ENCODE results near the gene CUTA.
A peak's percentile ranks its signal among the peaks of the same experiment; 100 is the strongest.
"Not testable (repeated sequence)": the region's sequence is repeated elsewhere in the genome, so short reads cannot be mapped to it uniquely, and the experiment has no call there.

The CUTA gene

GRCh38 chr6:33410711-33411631 is 6.9 kb downstream of the CUTA start, which contains the start of gene PHF1:
Gene PHF1 (plus strand): TSS chr6:33411014. CDS start chr6:33412264, 1,250 bp downstream.
- Histone ChIP-seq H3K4me1 (ENCODE audit: control insufficient read depth, insufficient read depth, low read length) (peaks cover 4% of the 10 kb centered on the region; the same call in 1 of the 2 replicates), H3K27me3 (ENCODE audit: control insufficient read depth, insufficient read depth, low read length) (no peaks in the 10 kb centered on the region), H3K9ac (ENCODE audit: low read depth, low read length) (peak within 1 kb of the TSS; percentile 58), H3K9me3 (ENCODE audit: control insufficient read depth, insufficient read depth, low read length) (no peaks in the 10 kb centered on the region), H3K27ac (ENCODE audit: low read depth, low read length) (peak within 1 kb of the TSS; percentile 95), H3K36me3 (ENCODE audit: control insufficient read depth, insufficient read depth, low read length) (peaks cover 62% of the 10 kb centered on the region), H3K4me3 (ENCODE audit: low read depth, low read length) (peak within 1 kb of the TSS; percentile 83)

- peaks cover 62% of the 10 kb centered on the region for H3K36me3 ChIP-seq (ENCODE audit: control insufficient read depth, insufficient read depth, low read length)
- H3K4me3 ChIP-seq (ENCODE audit: low read depth, low read length), result peak overlapping the region; percentile 83
- H3K9ac ChIP-seq (ENCODE audit: low read depth, low read length), result peak overlapping the region; percentile 29
- peaks cover 4% of the 10 kb centered on the region; the same call in 1 of the 2 replicates for H3K4me1 ChIP-seq (ENCODE audit: control insufficient read depth, insufficient read depth, low read length)
- H3K27ac ChIP-seq (ENCODE audit: low read depth, low read length), result peak overlapping the region; percentile 95
- H3K9me3 ChIP-seq (ENCODE audit: control insufficient read depth, insufficient read depth, low read length), result no peaks in the 10 kb centered on the region
- no peaks in the 10 kb centered on the region for H3K27me3 ChIP-seq (ENCODE audit: control insufficient read depth, insufficient read depth, low read length)
Measured at GRCh38 chr6:33410050-33410710, 7.7 kb downstream of the CUTA start.

GRCh38 chr6:33407132-33407718 is 10.7 kb downstream of the CUTA start:
- Histone ChIP-seq H3K4me3 (ENCODE audit: low read depth, low read length) (no peak overlapping the region), H3K27ac (ENCODE audit: low read depth, low read length) (no peak overlapping the region), H3K27me3 (ENCODE audit: control insufficient read depth, insufficient read depth, low read length) (no peaks in the 10 kb centered on the region), H3K9ac (ENCODE audit: low read depth, low read length) (no peak overlapping the region), H3K36me3 (ENCODE audit: control insufficient read depth, insufficient read depth, low read length) (peaks cover 63% of the 10 kb centered on the region), H3K4me1 (ENCODE audit: control insufficient read depth, insufficient read depth, low read length) (peaks cover 4% of the 10 kb centered on the region; the same call in 1 of the 2 replicates), H3K9me3 (ENCODE audit: control insufficient read depth, insufficient read depth, low read length) (no peaks in the 10 kb centered on the region)

GRCh38 chr6:33406126-33406525 is 11.8 kb downstream of the CUTA start:
- Histone ChIP-seq H3K36me3 (ENCODE audit: control insufficient read depth, insufficient read depth, low read length) (peaks cover 68% of the 10 kb centered on the region), H3K9me3 (ENCODE audit: control insufficient read depth, insufficient read depth, low read length) (no peaks in the 10 kb centered on the region), H3K4me1 (ENCODE audit: control insufficient read depth, insufficient read depth, low read length) (peaks cover 4% of the 10 kb centered on the region; the same call in 1 of the 2 replicates), H3K27me3 (ENCODE audit: control insufficient read depth, insufficient read depth, low read length) (no peaks in the 10 kb centered on the region), H3K9ac (ENCODE audit: low read depth, low read length) (no peak overlapping the region), H3K4me3 (ENCODE audit: low read depth, low read length) (no peak overlapping the region), H3K27ac (ENCODE audit: low read depth, low read length) (no peak overlapping the region)

- Histone ChIP-seq H3K27ac (ENCODE audit: low read depth, low read length) (no peak overlapping the region), H3K36me3 (ENCODE audit: control insufficient read depth, insufficient read depth, low read length) (peaks cover 68% of the 10 kb centered on the region)
Measured at GRCh38 chr6:33405386-33405940, 12.4 kb downstream of the CUTA start.

GRCh38 chr6:33404884-33405283 is 13.0 kb downstream of the CUTA start:
- H3K27ac ChIP-seq (ENCODE audit: low read depth, low read length), result no peak overlapping the region
- H3K36me3 ChIP-seq (ENCODE audit: control insufficient read depth, insufficient read depth, low read length), result peaks cover 73% of the 10 kb centered on the region
- H3K9ac ChIP-seq (ENCODE audit: low read depth, low read length), result no peak overlapping the region

More at GRCh38 chr6:33405386-33405940, 12.4 kb downstream of the CUTA start:
- no peaks in the 10 kb centered on the region for H3K9me3 ChIP-seq (ENCODE audit: control insufficient read depth, insufficient read depth, low read length)
- no peak overlapping the region for H3K4me3 ChIP-seq (ENCODE audit: low read depth, low read length)
- H3K4me1 ChIP-seq (ENCODE audit: control insufficient read depth, insufficient read depth, low read length), result peaks cover 4% of the 10 kb centered on the region; the same call in 1 of the 2 replicates
- no peak overlapping the region for H3K9ac ChIP-seq (ENCODE audit: low read depth, low read length)
- H3K27me3 ChIP-seq (ENCODE audit: control insufficient read depth, insufficient read depth, low read length), result no peaks in the 10 kb centered on the region

GRCh38 chr6:33399881-33400280 is 18.0 kb downstream of the CUTA start:
- not testable (repeated sequence) for H3K4me1 ChIP-seq (ENCODE audit: control insufficient read depth, insufficient read depth, low read length); H3K27me3 ChIP-seq (ENCODE audit: control insufficient read depth, insufficient read depth, low read length); H3K9ac ChIP-seq (ENCODE audit: low read depth, low read length); H3K27ac ChIP-seq (ENCODE audit: low read depth, low read length); H3K4me3 ChIP-seq (ENCODE audit: low read depth, low read length); H3K9me3 ChIP-seq (ENCODE audit: control insufficient read depth, insufficient read depth, low read length)
- peaks cover 67% of the 10 kb centered on the region for H3K36me3 ChIP-seq (ENCODE audit: control insufficient read depth, insufficient read depth, low read length)

More at GRCh38 chr6:33404884-33405283, 13.0 kb downstream of the CUTA start:
- no peaks in the 10 kb centered on the region for H3K27me3 ChIP-seq (ENCODE audit: control insufficient read depth, insufficient read depth, low read length)
- peaks cover 4% of the 10 kb centered on the region; the same call in 1 of the 2 replicates for H3K4me1 ChIP-seq (ENCODE audit: control insufficient read depth, insufficient read depth, low read length)
- no peak overlapping the region for H3K4me3 ChIP-seq (ENCODE audit: low read depth, low read length)
- H3K9me3 ChIP-seq (ENCODE audit: control insufficient read depth, insufficient read depth, low read length), result no peaks in the 10 kb centered on the region

GRCh38 chr6:33398601-33399000 is 19.3 kb downstream of the CUTA start:
- not testable (repeated sequence) for H3K27ac ChIP-seq (ENCODE audit: low read depth, low read length); H3K9me3 ChIP-seq (ENCODE audit: control insufficient read depth, insufficient read depth, low read length); H3K4me1 ChIP-seq (ENCODE audit: control insufficient read depth, insufficient read depth, low read length); H3K27me3 ChIP-seq (ENCODE audit: control insufficient read depth, insufficient read depth, low read length); H3K4me3 ChIP-seq (ENCODE audit: low read depth, low read length); H3K9ac ChIP-seq (ENCODE audit: low read depth, low read length)
- peaks cover 55% of the 10 kb centered on the region for H3K36me3 ChIP-seq (ENCODE audit: control insufficient read depth, insufficient read depth, low read length)

- Histone ChIP-seq H3K27ac (ENCODE audit: low read depth, low read length) (no peak overlapping the region), H3K36me3 (ENCODE audit: control insufficient read depth, insufficient read depth, low read length) (peaks cover 45% of the 10 kb centered on the region), H3K27me3 (ENCODE audit: control insufficient read depth, insufficient read depth, low read length) (no peaks in the 10 kb centered on the region), H3K9me3 (ENCODE audit: control insufficient read depth, insufficient read depth, low read length) (no peaks in the 10 kb centered on the region), H3K9ac (ENCODE audit: low read depth, low read length) (no peak overlapping the region), H3K4me1 (ENCODE audit: control insufficient read depth, insufficient read depth, low read length) (peaks cover 6% of the 10 kb centered on the region; the same call in 1 of the 2 replicates), H3K4me3 (ENCODE audit: low read depth, low read length) (no peak overlapping the region)
Measured at GRCh38 chr6:33397541-33397940, 20.4 kb downstream of the CUTA start.

- H3K4me3 ChIP-seq (ENCODE audit: low read depth, low read length), result peak overlapping the region; percentile 83
Measured at GRCh38 chr6:33392979-33393378, 24.9 kb downstream of the CUTA start.

More at GRCh38 chr6:33392979-33393378, 24.9 kb downstream of the CUTA start:
- Histone ChIP-seq H3K36me3 (ENCODE audit: control insufficient read depth, insufficient read depth, low read length) (peaks cover 14% of the 10 kb centered on the region), H3K27ac (ENCODE audit: low read depth, low read length) (no peak overlapping the region), H3K9me3 (ENCODE audit: control insufficient read depth, insufficient read depth, low read length) (no peaks in the 10 kb centered on the region), H3K4me1 (ENCODE audit: control insufficient read depth, insufficient read depth, low read length) (peaks cover 17% of the 10 kb centered on the region), H3K27me3 (ENCODE audit: control insufficient read depth, insufficient read depth, low read length) (no peaks in the 10 kb centered on the region), H3K9ac (ENCODE audit: low read depth, low read length) (0 out of 2 replicates have a peak overlapping the region, but pooled peaks have one; percentile 38)

Data from HUES48 (cell line).